ENCODE data around the gene UBR4.

Gene UBR4

DNA sequence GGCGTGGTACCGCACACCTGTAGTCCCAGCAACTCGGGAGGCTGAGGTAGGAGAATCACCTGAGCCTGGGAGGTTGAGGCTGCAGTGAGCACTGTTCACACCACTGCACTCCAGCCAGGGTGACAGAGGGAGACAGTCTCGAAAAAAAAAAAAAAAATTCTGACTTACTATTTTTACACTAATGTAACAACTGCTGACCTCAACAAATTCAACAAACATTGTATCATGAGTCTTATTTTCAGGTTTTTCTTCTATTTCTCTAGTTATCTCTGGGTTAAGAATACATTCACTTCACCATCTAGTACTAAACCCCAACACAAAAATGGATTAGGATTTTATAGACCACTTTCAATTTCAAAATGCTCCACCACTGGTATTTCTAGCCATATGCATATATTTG lies 72.9 kb downstream of the UBR4 start:
- DNase-seq: no peak

DNA sequence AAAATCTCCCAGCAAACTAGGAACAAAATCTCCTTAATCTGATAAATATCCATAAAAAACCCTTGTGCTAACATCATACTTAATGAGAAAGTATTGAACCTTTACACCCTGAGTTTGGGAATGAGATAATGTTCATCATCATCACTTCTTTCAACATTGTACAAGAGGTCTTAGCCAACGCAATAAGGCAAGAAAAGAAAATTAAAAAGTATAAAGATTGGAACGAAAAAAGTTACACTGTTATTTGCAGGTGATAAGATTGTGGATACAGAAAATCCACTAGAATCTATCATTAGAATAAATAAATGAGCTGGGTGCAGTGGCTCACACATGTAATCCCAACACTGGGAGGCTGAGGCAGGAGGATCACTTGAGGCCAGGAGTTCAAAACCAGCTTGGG lies 76.7 kb downstream of the UBR4 start:
- no peak for DNase-seq

DNA sequence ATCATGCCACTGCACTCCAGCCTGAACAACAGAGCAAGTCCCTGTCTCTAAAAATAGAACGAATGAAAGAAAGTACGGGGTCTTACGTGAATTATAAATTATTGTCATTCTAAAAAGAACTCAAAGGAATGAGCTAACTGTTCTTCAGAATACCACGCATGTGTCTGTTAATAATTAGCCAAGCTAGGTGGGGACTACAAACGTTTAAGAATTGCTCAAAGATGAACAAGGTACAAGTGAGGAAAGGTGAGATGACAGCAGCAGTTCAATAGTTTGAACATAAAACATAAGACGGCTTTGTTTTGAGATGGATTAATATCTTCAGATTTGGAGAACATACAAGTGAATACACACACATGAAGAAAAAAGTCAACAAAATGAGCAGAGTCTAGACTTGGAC lies 79.6 kb downstream of the UBR4 start:
- no peak for DNase-seq

DNA sequence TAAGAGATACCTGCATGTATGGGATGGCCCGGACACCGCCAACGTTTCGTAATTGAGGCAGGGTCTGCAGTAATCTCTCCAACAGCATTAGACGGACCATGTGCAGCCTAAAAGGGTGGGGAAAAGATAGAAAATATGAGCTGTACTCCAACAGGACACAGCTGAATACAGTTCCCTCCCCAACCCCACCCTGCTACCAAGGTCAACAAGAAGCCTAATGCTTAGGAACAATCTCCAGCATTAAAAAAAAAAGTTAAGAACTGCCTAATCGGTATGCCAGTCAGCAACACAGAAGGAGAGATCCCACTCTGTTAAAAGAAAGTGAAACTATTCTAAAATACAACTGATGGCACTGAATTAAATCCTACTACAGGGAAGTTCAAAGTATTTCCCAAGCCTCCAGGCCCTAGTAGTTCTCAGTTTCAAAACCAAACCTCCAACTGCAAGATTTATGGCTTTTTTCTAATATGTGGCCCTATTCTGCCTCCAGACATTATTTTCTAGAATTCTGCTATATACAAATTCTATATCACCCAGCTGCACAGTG lies 81.0 kb downstream of the UBR4 start:
- no peak for DNase-seq

DNA sequence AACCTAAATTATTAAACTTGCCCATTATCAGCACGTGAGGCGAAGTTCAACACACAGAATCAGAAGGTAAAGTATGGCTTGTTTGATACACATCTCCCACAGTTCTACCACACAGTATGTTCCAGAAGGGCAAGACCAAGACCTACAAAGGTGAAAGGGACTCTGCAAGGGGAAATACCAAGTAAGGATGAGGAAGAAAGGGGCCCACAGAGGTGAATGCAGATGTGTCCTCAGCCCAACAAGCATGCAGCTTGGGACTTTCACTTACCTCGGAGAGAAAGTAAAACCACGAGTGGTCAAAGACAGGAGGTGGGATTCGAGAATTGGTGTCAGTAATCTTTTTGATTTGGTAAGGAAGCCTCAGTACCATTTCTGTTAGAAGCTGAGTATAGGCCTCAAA lies 85.8 kb downstream of the UBR4 start:
- DNase-seq: no peak

DNA sequence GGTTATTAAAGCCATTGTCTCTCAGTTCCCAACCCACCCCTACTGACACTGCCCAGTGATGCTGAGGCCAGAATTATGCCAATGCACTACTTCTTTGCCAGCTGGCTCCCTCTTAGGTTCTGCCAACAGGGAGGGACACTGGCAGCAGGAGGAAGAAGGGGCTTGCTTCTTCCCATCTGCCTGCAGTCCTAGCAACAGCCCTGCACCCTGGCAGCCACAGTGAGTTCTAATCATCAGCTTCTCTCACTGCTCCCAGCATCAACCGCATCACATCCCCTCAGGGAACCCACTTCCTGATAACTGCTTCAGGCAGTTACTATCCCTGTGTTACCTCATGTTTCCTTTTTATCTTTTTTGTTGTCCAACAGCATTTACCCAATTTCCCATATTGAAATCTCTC lies 86.2 kb downstream of the UBR4 start:
- no peak for DNase-seq

DNA sequence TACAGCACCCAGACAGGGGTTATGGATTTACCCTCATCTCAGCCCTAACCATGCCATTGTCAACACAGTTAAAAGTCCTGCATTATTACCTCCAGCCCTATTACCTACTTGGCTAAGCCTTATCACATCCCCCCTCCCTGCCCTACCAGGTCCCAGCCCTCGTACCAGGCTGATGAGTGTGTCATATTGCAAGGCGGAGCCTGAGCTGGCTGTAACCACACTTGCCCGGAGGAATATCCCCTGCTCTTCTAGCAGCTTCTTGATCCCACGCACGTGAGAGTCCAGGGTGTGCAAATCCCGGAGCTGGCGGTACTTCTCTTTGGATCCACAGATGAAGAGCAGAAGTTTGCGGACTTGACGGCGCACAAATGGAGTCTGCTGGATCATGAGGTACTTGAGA lies 87.4 kb downstream of the UBR4 start:
- no peak for DNase-seq

DNA sequence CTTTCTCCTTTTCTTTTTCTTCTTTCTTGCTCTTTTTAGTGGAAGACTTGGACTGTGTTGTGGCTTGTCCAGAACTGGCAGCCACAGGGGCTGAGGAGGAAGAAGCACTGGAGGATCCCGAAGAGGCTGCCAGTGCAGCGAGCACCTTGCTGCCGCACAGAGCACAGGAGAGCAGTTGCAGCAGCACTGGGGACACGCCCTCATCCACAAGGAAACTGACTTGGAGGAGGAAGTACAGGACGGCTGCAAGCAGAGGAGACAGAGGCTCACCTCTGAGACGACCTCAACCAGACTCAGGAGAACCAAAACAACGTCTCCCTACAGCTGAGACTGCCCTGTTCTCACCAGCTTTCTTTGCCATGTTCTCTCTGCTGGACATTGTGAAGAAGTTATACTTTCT lies 88.9 kb downstream of the UBR4 start:
- no peak for DNase-seq

DNA sequence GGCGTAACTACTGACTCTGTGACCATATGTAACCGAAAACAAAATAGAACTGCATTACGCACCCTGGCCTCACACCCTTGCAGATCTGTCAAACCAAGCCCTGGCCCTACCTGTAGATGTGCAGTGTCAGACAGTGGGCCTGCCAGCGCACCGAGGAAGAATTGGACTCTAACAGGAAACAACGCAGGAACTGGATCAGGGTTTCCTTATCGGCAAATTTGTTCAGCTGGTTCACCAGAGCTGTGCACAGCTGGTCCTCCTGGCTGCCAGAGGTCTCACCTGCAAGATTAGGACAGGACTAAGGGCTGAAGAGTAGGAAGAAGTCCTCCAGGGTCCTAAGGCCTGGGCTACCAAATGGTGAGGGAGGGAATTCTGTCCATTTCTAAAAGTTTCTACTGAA lies 90.0 kb downstream of the UBR4 start:
- DNase-seq: no peak

DNA sequence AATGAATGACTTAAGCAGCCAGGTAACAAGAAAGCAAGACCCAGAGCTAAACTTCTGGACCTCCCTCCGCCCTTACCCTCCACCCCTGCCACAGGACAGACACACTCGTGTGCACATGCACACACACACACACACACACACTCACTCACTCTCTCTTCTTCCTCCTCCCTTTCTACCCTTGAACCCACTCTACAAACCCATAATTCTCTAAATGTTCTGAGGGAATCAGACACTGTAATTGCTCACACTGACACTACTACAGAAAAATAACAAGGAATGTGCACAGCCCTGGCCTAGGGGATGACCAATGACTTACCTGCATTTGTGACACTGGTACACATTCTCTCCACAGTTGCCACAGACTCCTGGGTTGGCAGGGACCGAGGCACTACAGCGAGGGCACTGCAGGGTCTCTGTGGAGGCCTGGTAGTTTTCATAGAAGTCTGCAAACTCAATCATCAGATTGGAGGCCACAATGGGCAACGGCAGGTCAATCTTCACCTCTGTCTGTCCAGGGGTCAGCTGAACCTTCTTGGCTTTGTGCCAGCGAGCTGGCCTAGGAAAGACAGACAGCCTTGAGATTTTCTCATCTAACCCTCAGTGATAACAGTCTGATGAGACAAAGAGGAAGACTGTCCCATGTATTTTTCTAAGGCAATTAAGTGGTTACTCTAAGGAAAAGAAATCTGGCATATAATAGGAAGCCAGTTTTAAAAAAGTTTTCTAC lies 94.8 kb downstream of the UBR4 start:
- DNase-seq: no peak

DNA sequence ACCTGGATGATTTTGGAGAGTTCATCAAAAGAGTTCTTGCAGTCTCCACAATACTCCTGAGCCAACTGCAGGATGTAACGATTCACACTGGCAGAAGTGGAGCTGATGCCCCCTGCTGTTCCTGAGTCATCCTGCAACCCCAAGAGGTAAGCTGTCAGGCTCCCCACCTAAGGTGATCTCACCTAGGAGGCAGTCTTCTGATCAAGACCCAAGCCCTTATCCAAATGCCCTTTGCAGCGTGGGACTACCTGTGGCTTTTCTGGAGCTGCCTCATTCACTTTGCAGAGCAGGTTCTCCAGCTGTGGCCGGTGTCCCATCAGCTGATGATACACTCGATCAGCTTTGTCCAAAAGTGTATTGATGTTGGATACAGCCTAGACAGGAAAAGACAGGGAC lies 96.4 kb downstream of the UBR4 start:
- DNase-seq: no peak

DNA sequence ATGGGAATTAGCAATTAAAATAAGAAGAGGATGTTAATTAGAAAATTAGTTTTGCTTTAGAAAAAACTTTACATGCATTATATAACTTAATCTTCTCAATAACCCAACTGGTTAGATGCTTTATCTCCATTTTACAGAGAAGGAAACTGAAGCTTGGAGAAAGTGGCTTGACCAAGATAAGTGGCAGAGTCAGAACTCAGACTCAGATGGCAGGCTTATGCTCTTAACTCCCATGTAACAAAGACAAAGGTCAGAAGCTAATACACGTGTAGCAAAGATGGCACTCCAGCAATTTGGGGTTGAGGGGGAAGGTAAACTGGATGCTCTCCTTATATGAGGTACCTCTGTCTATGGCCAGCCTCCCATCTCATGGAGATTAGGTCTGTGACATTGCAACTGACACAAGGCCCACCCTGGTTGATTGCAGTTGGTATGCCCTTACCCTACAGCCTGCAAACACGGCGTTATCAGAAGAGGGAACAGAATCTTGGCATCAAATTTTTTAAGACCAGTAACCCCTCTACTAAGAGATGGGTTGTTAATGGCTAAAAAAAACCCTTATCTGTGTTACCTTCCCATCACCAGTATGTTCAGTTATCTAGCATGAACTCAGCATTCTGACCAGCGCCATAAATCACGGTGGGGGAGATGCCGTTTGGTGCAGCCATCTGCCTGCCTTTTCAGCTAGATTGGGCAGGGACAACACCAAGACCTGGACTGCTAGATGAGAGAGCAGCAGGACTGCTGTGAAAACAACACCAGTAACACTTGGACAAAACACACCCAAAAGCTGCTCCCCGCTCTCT lies 97.0 kb downstream of the UBR4 start:
- DNase-seq: no peak

DNA sequence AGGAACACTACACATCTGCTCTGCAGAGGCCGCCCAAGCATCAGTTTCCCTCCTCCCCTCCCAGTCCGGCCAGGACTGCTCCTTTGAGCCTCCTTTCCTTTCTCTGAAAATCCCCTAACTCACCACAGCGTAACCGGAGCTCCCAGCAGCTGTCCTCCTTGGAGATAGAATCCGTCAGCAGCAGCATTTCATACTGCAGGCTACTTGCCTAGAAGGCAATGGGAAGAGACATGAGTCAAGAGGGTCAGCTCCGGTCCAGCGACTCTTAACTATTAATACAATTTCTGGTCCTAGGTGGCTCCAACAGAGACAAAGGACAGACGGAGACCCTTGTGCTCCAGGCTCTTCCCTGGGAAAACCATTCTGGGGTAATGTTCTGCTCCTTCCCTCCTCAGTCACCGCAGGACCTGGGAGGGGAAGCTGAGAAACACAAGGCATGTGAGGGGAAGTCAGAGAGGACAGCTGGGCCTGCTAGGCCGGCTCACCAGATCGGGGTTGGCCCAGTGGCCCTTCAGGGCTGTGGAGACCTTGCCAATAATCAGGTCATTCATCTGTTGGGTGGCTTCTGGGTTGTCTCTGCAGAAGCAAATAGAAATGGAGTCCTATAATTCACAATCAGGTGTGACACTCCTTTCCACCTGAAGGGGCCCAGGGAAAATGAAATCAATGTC lies 99.7 kb downstream of the UBR4 start:
- no peak for DNase-seq

DNA sequence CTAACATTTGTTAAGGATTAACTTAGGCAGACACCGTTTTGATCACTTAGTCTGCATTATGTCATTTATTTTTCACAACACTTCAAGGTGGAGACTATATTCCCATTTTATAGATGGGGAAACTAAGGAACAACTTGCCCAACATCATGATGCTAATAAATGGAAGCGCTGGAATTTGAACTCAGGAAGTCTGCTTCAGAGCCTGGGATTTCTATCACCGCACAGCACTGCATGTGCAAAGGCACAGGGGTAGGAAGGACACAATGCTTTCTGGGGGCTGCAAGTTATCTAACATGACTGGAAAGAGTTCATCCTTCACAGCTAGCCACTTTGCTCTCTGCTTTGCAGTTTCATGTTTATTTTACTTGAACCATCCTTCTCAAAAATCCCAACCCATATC lies 100.5 kb downstream of the UBR4 start:
- DNase-seq: no peak

DNA sequence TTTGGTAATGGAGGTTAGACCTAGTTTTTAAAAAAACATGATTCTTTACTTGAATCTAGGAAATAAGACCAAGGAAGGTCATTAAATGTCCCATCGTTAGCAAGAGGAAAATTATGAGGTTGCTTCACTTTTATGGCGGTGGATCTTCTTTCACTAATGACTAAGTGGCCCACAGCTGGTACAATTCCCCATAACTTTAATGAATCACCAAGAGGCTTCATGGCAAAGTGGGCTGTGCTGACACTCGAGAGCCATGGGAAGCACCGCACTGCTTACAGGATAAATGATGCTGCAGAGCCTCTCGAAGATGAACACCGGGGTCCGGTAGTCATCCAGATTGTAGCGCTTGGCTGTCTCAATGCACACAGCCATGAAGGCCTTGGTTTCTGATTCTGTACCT lies 108.8 kb downstream of the UBR4 start:
- no peak for DNase-seq

DNA sequence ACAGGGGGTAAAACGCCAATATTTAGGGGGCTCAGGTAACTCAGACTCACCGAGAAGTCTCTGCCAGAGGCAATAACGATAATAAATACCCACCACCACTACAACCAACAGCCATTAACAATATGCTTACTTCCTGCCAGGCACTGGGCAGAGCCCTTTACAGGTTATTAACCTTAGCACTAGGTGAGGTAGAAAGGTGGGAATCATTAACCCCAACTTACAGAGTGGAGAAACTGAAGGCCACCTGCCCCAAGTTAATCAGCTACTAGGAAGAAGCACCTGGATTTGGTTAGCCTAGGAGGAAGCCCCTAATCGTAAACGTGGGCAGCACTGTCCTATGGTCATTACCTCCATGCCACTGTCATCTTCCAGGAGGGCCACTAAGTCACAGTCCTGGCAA lies 110.0 kb downstream of the UBR4 start:
- DNase-seq: no peak

DNA sequence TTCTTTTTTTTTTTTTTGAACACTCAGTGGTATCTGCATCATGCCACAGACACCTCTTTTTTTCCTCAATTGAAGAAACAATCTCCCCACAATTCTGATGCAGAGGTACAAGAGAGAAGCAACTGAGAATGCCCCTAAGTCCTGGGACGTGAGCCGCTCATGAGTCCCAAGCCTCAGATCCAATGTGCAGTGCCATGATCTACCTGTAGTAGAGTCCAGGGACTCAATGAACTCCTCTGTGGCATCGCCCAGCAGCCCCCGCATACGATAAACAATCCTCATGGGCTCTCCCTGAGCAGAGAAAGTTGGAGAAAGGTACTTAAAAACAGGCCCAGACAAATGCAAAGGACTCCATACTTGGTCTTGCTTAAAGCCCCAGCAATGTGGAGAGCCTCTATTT lies 113.1 kb downstream of the UBR4 start:
- DNase-seq: no peak

DNA sequence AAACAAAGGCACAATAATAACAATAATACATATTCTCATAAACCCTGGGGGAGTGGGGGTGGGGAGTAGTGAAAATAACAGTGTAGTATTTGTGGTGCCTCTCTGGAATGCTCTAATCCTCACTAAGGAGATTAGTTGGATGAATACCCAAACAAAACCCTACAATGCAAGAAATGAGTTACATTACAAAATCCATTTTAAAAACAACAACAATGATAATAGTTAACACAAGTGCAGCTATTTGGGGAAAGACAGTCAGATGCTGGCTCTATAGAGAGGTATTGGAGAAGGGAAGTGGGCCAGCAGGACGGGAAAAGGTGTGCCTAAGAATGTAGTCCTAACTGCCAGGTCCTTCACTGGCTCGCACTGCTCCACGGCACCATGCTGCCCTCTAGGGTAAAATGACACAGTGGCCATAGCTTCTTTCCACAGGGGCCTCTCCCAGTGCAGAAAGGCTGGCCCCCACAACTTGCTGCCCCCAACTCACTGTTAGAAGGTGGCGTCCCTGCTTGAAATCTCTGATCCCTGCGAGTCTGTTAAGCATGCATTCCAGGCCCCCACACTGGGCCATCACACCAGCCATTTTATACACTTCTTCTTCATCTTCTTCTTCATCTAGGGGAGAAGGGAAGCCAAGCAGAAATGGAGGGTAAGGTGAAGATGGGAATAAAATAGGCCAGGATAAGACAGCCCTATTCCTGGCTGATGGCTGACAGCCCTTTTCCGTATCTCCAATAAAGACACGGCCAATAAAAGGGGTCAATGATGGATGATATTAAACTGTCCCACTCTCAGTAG lies 113.8 kb downstream of the UBR4 start:
- no peak for DNase-seq

DNA sequence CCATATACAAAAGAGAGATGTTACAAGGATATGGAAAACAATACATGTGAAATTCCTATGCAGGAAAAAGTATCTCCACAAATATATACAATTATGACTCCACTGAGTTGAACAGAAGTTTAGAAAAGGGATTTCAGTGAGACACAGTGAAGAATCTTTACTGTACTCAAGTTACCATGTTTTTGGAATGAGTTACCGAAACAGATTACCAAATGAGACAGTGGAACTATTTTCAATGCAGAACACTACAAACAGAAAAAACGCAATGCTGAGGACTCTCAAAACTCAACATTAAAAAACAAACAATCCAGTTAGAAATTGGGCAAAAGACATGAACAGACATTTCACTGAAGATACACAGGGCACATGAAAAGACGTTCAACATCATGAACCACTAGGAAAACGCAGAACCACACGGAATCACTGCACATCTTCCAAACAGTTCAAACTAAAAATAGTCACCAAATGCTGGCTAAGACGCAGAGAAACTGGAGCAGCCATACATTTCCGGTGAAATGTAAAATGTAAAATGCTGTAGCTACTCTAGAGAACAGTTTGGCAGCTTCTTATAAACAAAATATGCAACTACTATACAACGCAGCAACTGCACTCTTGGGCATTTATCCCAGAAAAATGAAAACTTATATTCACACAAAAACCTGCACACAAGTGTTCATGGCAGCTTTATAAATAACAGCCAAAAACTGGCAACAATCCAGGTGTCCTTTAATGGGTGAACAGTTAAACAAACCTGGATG lies 118.7 kb downstream of the UBR4 start:
- no peak for DNase-seq

DNA sequence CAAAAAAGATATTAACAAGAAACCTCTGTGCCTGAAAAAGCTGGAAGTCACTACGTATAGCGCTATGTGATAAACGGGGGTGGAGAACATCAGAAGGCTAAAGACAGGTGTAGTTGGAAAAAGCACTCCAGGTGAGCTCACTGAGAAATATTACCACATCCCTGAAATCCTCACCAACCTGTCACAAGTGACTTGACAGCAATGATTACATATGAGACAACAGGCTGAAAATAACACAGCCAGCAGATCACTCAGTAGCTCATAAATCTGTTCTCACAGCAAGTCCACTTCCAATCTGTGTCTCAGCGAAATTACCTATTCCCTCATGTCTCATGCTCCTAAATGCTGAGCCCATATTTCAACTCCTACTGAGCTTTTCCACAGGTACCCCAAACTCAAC lies 120.5 kb downstream of the UBR4 start:
- no peak for DNase-seq

DNA sequence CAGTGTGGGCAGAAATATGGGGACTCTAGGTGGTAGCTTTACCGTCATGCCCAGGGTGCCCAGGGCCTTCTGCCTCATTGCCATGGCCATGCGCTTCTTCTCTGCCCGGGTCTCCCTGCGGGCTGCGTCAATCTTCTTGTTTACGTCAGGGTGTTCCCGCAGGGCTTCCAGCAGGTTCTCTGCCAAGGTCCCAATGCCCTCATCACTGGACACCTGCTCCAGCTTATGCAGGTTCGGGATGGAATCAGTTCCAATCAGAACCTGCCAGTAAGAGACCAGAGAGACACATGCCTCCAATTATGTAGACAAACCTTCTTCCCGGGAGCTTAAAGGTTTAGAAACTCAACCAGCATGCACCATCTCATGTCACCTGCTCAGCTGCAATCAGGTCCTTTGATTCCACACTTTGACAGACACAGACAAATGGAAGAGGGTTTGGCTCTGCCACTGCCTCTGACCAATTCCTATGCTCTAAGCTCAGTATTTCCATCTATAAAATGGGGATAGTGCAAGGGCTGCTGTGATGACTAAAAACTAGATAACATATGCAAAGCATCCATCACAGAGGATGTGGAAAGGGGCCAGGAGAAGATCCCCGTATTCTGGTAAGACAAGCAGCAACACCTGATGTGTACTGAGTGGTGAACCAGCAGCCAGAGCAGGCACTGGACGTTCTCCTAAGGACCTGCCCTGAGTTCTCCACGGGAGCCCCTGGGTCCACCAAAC lies 121.2 kb downstream of the UBR4 start:
- no peak for DNase-seq
